ENCODE results near the gene CD9.

GRCh38 chr12:6234906-6235305, 34.7 kb downstream of the CD9 start:
- TF ChIP-seq POLR2A (IDR thresholded peaks at IDR 0.05; ENCODE audit: low read depth), result no peak
- TF ChIP-seq, protein P1, sequence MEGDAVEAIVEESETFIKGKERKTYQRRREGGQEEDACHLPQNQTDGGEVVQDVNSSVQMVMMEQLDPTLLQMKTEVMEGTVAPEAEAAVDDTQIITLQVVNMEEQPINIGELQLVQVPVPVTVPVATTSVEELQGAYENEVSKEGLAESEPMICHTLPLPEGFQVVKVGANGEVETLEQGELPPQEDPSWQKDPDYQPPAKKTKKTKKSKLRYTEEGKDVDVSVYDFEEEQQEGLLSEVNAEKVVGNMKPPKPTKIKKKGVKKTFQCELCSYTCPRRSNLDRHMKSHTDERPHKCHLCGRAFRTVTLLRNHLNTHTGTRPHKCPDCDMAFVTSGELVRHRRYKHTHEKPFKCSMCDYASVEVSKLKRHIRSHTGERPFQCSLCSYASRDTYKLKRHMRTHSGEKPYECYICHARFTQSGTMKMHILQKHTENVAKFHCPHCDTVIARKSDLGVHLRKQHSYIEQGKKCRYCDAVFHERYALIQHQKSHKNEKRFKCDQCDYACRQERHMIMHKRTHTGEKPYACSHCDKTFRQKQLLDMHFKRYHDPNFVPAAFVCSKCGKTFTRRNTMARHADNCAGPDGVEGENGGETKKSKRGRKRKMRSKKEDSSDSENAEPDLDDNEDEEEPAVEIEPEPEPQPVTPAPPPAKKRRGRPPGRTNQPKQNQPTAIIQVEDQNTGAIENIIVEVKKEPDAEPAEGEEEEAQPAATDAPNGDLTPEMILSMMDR (IDR thresholded peaks at IDR 0.05), result no peak

Data from esophagus muscularis mucosa (tissue), 3 donors.